Bladder microvascular endothelial cell (primary cell): Measurements from ENCODE around the gene SPATA2. TPM values are rescaled to one million over a fixed set of nuclear protein-coding genes. Genes with fewer than 3 reads are reported as not detected.

ENCODE experiments used
- total RNA-seq: library from RNA; depleted of rRNA; stranded (reverse); fragments of >200 nt; gene quantifications from 2 replicates; pipeline ENCODE4 v1.2.3, GENCODE V29; 2014

SPATA2 gene, protein sequence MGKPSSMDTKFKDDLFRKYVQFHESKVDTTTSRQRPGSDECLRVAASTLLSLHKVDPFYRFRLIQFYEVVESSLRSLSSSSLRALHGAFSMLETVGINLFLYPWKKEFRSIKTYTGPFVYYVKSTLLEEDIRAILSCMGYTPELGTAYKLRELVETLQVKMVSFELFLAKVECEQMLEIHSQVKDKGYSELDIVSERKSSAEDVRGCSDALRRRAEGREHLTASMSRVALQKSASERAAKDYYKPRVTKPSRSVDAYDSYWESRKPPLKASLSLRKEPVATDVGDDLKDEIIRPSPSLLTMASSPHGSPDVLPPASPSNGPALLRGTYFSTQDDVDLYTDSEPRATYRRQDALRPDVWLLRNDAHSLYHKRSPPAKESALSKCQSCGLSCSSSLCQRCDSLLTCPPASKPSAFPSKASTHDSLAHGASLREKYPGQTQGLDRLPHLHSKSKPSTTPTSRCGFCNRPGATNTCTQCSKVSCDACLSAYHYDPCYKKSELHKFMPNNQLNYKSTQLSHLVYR
- 0.65 and 2.2 TPM in 2 replicates for total RNA-seq

DNA sequence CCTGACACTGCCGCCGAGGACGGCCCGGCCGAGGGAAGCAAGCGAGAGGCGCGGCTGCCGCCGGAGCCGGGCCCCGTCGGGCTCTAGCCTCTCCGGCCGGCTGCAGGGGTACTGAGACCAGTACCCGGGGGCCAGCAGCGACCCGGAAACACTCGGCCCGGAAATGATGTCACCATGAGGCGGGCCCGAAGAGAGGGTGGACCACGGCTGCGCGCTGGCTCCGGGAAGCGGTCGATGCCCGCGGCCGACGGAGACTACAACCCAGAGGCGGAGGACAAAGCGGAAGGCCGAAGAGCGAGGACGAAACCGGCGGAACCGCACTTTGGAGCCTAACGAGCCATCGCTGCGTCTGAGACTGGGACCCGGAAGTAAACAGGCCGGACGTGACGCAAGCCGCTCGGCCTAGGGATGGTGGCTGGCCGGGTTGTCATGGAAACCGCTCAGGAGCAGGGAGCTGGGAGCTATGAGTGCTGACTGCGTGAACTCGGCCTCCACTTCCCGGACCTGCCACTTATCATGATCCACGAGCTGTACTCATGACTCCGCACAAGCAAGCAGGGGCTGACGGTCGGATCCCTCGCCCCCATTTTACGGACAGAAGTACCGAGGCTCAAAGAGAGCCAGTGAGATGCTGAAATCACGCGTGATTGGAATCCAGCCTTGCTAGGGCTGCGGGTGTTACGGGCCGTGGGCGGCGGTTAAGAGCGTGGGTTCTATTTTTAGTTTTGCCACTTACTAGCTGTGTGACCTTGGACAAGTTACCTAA is at the start of gene SPATA2:
Gene SPATA2, minus strand, starts transcription at position 150 of the 766 bp plus-strand sequence. CDS start 7,039 bp downstream, outside the sequence.

DNA sequence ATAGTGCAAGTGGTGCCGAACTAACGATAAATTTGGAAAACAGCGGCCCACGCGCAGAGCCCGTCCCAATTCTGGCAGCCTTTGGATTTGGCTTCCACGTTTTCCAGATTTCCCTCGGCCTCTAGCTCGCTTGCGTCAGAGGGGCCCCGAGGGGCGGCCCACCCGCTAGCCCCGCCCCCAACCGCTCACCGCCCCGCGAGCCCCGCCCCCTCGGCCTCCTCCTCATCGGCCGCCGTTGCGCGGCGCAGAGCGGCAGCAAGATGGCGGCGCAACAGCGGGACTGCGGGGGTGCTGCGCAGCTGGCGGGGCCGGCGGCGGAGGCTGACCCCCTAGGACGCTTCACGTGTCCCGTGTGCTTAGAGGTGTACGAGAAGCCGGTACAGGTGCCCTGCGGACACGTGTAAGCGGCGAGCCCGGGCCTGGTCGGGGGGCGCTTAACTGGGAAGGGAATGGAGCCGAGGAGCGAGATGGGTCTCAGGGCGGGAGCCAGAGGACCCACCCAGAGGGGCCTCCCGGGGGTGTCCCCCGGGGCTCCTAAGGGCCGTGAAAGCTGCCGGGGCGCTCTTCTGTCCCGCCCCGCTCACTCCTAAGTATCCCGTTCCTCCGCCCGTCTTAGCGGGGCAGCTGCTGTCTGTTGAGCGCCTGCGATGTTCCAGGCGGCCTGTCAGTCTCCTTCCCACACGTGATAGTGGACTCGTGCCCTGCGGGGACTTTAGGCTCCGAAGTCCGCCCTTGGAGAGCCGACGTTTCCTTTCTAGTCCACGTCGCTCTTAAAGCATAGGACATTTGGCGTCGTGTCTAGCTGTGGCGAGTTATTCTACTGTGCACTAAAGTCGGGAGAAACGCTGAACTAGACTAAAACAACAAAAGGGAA is 21.1 kb upstream of the SPATA2 start, which contains the start of gene RNF114:
Gene RNF114, plus strand, starts transcription at position 245 of the 874 bp plus-strand sequence. Its CDS starts 16 bp downstream, at position 261.

Other genes with a start within 250 kb of the SPATA2 start
- 32.1 and 82.2 TPM in 2 replicates for gene B4GALT5, start 201.7 kb downstream of the SPATA2 start, total RNA-seq
- 3.7 and 12.6 TPM in 2 replicates for gene SLC9A8, start 102.7 kb downstream of the SPATA2 start, total RNA-seq
- gene RNF114, start 20.9 kb upstream of the SPATA2 start, total RNA-seq, result 25.1 and 46.3 TPM in 2 replicates
- 0.65 and 1.4 TPM in 2 replicates for gene SNAI1, start 67.5 kb upstream of the SPATA2 start, total RNA-seq
- 27.4 and 54.0 TPM in 2 replicates for gene UBE2V1, start 197.6 kb upstream of the SPATA2 start, total RNA-seq
- gene PEDS1, start 238.2 kb upstream of the SPATA2 start, total RNA-seq, result 9.6 and 15.4 TPM in 2 replicates